Activated CD4-positive, CD25-positive, alpha-beta regulatory T cell treated with anti-CD3 and anti-CD28 coated beads, Interleukin-2, amount 50 U/mL, for 24 hours (primary cell): ENCODE results near the gene HEXIM2.
"Not testable (repeated sequence)": the region's sequence is repeated elsewhere in the genome, so short reads cannot be mapped to it uniquely, and the experiment has no call there.

Experiments
- ATAC-seq, 2 donors: fragments of 150-1000 bp; cut with Tn5 transposase; one replicate each; pipeline ENCODE4 v1.10.0; 2021; ENCODE audit warnings: mild to moderate bottlenecking in 1 of 2, moderate library complexity in 1 of 2

HEXIM2 gene

DNA sequence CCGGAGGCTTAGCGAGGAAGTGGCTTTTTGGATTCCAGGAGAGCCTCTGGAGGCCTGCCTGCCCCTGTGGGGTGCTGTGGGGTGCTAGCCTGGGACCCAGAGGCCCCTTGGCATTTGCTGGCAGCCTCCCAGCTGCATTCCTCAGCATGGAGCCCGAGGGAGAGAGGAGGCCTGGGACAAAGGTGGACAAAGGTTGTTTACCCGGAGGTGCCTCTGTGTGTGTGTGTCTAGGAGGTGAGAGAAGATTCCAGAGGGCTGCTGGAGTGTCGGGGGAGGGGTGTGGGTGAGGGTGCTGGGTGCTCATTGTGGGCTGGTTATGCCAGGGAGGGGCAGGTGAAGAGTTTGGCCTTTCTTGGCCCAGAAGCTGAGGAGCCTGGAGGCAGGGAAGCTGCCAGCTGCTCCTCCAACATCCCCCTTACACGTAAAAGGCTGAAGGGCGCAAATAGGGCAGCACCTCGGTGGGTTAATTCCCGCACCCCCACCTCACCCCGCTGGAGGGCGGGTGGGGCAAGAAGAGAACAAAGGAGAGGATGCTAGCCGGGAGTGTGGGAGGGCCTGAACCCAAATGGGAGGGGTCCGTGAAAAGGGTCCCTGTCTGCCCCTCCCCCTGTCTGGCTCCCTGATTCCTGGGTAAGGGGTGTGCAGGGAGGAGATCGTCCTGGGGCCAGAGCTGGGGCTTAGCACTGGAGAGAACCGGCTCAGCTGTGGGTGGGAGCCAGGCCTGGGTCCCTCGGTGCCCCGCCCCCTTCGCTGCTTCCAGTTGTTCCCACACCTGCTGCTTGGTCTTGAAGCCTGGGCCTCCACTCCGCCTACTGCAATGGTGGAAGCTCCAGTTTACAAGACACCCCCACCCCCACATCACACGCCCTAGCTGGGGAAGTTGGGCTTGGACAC is 9.9 kb downstream of the HEXIM2 start:
- ATAC-seq, result no peak

- ATAC-seq, result no peak
These were observed 10.5 kb downstream of the HEXIM2 start for GRCh38 chr17:45172232-45172540.

DNA sequence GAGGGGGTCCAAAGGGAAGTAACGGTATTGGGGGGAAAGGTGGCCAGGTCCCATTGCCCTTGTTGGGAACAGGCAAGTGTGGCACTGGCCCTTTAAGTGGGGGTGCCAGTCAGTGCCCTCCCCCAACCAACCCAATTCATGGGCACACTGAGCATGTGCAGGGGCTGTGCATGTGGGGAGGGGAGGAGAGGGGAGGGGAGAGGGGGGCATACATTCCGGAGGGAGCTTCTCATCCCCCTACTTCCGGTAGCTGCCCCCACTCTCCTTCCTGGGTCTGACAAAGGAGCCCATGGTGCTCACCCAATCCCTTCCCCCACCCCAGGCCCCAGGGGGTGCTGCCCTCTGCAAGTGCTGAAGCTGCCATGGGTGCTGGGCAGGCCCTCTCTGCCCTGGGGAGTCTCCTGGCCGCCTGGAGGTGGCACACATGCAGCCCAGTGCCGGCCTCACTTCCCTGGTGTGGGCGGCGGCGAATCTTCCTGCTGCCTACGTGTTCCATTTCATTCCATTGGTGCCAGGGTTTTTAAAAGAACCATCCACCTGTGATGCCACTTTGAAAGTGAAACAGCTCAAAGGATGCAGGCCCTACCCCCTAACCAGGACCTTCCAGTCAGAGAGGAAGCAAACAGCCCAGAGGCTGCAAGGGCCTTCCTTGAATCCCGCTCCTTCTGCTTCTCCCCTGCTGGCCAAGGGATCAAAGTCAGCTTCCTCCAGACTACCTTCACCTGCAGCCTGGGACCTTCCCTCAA is 11.0 kb downstream of the HEXIM2 start:
- ATAC-seq, result peak; percentile 79 to 81

- no peak for ATAC-seq
These were observed 14.1 kb downstream of the HEXIM2 start for GRCh38 chr17:45175759-45176115.

DNA sequence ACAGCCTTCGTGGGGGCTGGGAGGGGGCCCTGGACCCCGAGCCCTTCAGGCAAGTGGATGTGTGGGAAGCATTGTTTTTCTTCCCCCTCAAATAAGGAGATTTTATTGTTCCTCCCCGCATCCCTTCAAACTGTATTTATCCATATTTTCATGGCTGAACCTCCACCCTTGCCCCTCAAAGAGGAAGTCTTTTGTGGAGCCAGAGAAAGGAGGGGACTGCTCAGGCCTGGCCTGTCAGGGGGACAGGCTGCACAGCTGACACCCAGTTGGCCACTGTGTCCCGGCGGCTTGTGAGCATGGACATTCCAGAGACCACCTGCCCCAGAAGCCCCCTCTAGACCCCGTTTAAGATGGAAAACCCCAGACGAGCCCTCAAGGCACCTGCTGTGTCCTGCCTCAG is 15.9 kb downstream of the HEXIM2 start:
- ATAC-seq, result no peak

- no peak for ATAC-seq
These were observed 22.5 kb downstream of the HEXIM2 start for GRCh38 chr17:45184144-45184543.

DNA sequence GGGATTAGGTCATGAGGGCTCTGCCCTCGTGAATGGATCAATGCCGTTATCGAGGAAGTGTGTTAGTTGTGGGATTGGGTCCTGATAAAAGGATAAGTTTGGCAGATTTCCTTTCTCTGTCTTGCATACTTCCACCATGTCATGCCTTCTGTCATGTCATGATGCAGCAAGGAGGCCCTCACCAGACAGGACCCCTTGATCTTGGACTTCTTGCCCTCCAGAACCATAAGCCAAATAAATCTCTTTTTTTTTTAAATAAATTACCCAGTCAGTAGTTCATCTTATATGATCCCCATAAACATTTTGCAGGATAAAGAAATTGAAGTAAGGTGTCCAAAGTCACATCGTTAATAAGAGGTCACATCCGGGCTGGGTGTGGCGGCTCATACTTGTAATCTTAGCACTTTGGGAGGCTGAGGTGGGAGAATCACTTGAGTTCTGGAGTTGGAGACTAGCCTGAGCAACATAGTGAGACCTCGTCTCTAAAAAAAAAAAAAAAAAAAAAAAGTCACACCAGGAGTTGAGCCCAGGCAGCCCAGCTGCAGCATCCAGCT is 25.2 kb downstream of the HEXIM2 start:
- no peak for ATAC-seq

DNA sequence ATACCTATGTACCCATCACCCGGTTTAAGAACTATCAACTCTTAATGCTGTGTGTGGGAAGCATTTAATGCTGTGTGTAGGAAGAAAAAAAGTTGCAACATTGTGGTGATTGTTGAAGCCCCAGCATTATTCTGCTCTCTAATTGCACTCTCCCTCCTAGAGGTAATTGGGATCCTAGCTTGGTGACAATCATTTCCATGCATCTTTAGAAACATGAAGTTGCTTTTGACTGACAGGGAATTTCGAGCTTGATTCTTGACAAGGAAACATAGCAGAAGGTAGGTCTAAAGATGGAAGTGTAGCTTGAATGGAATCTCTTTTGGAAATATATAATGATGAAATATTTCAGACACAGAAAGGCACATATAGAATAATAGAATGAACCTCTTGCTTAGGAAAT is 27.3 kb downstream of the HEXIM2 start:
- ATAC-seq, result no peak

GRCh38 chr17:45190503-45191255 is 29.0 kb downstream of the HEXIM2 start:
- ATAC-seq, result no peak

DNA sequence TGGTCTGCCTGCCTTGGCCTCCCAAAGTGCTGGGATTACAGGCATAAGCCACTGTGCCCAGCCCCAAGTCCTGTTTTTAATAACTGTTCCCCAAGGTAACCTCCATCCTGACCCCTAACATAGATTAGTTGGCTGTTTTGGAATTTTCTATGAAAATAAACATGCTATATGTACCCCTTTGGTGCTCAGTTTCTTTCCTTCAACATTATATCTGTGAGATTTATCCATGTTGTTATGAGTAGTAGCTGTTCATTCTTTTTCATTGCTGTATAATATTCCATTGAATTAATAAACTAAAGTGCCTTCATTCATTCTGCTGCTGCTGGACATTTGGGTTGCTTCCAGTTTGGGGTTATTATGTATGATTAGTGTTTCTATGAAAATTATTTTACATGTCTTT is 33.7 kb downstream of the HEXIM2 start:
- ATAC-seq, result no peak

DNA sequence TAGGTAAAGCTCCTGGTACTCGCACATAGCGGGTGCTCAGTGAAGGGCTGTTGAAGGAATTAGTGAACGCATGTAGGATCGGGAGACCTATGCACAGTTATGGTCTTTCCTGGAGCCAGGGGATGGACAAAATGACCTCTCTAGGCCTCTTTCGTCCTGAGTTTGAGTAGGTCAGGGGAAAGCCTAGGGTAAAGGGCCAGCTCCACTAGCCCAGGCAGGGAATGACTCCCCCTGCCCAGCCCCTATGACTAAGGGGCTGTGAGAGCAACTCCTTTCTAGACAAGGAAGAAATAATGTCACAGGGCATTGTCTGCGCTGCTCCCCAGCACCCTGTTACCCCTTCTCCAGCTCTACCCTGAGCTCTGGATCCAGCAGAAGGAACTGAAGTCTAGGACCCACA is 35.4 kb downstream of the HEXIM2 start:
- no peak for ATAC-seq

DNA sequence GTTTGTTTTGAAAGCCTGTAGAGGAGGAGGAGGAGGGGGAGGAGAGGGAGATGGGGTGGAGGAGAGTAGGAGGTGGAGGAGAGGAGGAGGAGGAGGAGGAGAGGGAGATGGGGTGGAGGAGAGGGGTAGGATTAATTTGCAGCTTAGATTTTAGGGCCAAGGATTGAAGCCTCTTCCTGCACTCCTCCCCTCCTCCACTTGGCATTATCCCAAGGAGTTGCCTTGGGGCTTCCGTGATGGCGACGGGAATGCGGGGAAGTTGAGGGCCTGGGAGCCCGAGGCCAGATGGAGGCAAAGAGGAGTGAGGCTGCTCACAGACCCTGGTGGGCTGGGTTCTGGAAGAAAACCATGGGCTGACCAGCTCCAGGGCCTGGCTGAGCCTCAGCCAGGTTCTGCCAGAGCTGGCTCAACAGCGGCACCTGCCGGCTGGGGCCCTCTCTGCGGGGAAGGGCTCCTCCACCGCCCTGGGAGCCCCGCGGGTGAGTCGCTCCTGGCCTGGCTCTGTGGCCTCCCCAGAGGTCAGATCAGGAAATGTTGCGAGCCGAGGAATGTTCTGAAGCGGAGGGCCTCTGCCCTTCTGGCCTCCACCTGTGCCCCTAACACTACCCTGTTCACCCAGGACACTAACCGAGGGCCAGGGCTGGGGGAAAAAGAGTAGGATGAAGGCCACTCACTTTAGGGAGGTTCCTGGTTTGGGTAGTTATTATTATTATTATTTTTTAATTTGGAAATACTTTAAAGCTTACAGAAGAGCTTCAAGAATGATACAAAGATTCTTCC is 36.1 kb downstream of the HEXIM2 start:
- peak; percentile 97 to 100 for ATAC-seq

DNA sequence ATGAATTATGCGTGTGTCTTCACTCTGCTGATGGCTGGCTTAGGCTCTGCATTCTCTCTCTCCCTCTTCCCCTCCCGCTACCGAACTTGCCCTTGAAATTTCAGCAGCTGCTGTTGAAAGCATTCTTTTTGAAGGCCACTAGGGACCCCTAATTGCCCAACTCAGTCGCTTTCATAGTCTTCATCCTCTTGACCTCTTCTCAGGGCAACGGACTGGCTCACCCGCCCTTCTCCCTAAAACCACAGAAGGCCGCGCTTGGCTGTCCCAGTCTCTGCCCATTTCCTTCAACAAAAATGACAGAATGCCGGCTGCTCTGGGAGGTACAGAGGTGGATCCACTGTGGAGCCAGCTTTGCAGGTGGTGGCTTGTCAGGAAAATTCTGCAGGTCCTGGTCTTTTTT is 39.0 kb downstream of the HEXIM2 start:
- ATAC-seq, result no peak

DNA sequence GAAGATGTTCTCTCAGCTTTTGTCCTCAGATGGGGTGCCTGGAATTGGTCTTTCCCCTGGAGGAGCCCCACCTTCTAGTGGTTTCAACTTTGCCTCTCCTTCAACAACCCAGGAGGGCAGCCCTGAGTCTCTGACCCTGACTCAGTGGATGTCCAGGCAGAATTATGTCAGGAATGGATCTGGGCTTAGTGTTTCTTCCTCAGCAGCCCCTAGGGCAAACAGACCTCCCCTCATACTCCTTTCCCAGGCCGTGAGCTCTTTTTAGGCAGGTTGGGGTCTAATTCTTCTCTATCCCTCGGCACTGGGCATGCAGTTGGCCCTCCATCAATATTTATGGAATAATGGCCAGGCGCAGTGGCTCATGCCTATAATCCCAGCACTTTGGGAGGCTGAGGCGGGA is 39.8 kb downstream of the HEXIM2 start:
- no peak for ATAC-seq

- ATAC-seq, result not testable (repeated sequence)
These were observed 40.2 kb downstream of the HEXIM2 start for GRCh38 chr17:45201880-45202279.

DNA sequence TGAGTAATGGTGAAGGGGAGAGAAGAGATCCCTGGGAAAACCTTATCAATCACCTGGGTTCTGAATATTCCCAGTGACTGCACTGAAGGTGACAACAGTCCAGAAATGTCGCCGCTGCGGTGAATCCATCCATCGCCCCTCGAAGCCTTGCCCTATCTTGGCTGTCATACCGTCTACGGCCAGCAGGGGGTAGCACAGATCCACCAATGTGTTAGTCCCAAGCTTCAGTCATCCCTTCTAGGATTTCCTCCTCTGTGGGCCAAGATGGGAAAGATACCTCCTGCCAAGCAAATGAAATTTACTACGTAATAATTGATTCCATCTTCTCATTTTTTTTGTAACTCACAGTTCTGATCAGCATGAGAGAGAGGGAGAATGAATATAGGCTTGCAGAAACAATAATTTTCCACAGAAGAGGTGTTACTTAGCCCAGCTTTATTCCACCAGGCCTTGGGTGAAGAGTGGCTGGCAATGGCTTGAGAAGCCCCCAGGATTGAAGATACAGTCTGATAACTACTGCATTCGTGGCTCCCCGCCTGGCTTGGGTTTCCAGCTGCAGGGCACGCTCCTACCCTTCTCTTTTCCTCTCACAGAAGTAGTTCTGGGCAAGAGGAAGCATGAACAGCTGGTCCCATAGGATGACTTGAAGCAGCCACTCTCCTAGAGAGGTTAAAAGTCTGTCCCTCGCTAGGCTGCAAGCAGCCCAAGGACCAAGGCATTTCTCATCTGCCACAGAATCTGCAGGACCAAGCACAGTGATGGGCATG is 57.4 kb downstream of the HEXIM2 start:
- ATAC-seq, result peak; percentile 21 to 33
